Breast epithelium (tissue), 4 donors: Measurements from ENCODE around the gene PRMT2. TPM values are rescaled to one million over a fixed set of nuclear protein-coding genes. Genes with fewer than 3 reads are reported as not detected.

ENCODE experiments used
- DNase-seq, 2 donors: peaks; one replicate each; pipeline ENCODE4 v3.0.0-alpha.2; 2019; ENCODE audit warnings: low spot score in 2 of 2
- H3K27ac ChIP-seq, 2 donors: fragments of 200-600 bp; sonication (generic) in 1 of 2; one replicate each; pipeline ENCODE4 v1.5.1; 2016 to 2019; ENCODE audit warnings: mild to moderate bottlenecking in 1 of 2
- H3K27me3 ChIP-seq, 2 donors: fragments of 200-600 bp; sonication (generic) in 1 of 2; one replicate each; pipeline versions ENCODE4 v1.5.1 to v1.6.0; 2017 to 2019; ENCODE audit warnings: control low read depth in 1 of 2, mild to moderate bottlenecking in 1 of 2
- H3K36me3 ChIP-seq: fragments of 200-600 bp; one replicate; pipeline ENCODE4 v1.5.1; 2019
- H3K4me1 ChIP-seq, 2 donors: fragments of 200-600 bp; sonication (generic); one replicate each; pipeline ENCODE4 v1.5.1; 2016 to 2019; ENCODE audit warnings: control low read depth in 1 of 2
- H3K4me3 ChIP-seq, 3 donors: fragments of 200-600 bp; sonication (generic); 1 replicate in 2 of 3; 2 replicates in 1 of 3; pipeline ENCODE4 v1.5.1; 2016 to 2019; ENCODE audit warnings: mild to moderate bottlenecking in 3 of 3, moderate library complexity in 2 of 3
- H3K9me3 ChIP-seq, 2 donors: fragments of 200-600 bp; sonication (generic) in 1 of 2; one replicate each; pipeline ENCODE4 v1.5.1; 2016 to 2019; ENCODE audit warnings: control low read depth in 1 of 2
- POLR2A ChIP-seq: fragments of 450-650 bp; IDR thresholded peaks from one replicate; pipeline ENCODE4 v1.6.1; 2016; ENCODE audit warnings: antibody characterized with exemption, mild to moderate bottlenecking, moderate library complexity
- POLR2AphosphoS5 ChIP-seq, 3 donors: sonication (generic); formaldehyde crosslinking; IDR thresholded peaks; one replicate each; pipeline ENCODE4 v1.6.1; 2017; ENCODE audit warnings: antibody characterized with exemption in 3 of 3
- intact Hi-C: fragments of 100-400 bp; cut with DNase I; formaldehyde crosslinking; loops from one replicate; pipeline ENCODE4 v1.15.1; 2023; ENCODE audit warnings: low total_unique reads
- total RNA-seq, 3 donors: library from RNA; depleted of rRNA; stranded (reverse); fragments of >200 nt; gene quantifications; one replicate each; pipeline ENCODE4 v1.1.0, GENCODE V29; 2016
- TF ChIP-seq, protein P1 (sequence below), 3 donors: fragments of 450-650 bp; IDR thresholded peaks; one replicate each; pipeline ENCODE4 v1.5.1; 2016 to 2017; ENCODE audit warnings: antibody characterized with exemption in 3 of 3, mild to moderate bottlenecking in 3 of 3, moderate library complexity in 3 of 3

PRMT2 gene
- total RNA-seq, 3 donors from 2014 or later: 92.1 to 145 (median 130) TPM

- TF ChIP-seq POLR2A (no peak), POLR2AphosphoS5 (IDR thresholded peaks at IDR 0.05) (no peak)
- TF ChIP-seq, protein P1, sequence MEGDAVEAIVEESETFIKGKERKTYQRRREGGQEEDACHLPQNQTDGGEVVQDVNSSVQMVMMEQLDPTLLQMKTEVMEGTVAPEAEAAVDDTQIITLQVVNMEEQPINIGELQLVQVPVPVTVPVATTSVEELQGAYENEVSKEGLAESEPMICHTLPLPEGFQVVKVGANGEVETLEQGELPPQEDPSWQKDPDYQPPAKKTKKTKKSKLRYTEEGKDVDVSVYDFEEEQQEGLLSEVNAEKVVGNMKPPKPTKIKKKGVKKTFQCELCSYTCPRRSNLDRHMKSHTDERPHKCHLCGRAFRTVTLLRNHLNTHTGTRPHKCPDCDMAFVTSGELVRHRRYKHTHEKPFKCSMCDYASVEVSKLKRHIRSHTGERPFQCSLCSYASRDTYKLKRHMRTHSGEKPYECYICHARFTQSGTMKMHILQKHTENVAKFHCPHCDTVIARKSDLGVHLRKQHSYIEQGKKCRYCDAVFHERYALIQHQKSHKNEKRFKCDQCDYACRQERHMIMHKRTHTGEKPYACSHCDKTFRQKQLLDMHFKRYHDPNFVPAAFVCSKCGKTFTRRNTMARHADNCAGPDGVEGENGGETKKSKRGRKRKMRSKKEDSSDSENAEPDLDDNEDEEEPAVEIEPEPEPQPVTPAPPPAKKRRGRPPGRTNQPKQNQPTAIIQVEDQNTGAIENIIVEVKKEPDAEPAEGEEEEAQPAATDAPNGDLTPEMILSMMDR (IDR thresholded peaks at IDR 0.05): no peak
- Histone ChIP-seq H3K27me3 (no peaks in the 10 kb centered on the region), H3K4me1 (peaks cover 0 to 9% of the 10 kb centered on the region in 2 donors), H3K9me3 (no peaks in the 10 kb centered on the region), H3K36me3 (no peaks in the 10 kb centered on the region), H3K4me3 (peak overlapping the region; percentile 86 to 89 (median 88)), H3K27ac (peak overlapping the region; percentile 97 to 99)
- DNase-seq: no peak
- intact Hi-C loops: no loop called here
These were observed 673 bp downstream of the PRMT2 start for GRCh38 chr21:46636181-46636512.

DNA sequence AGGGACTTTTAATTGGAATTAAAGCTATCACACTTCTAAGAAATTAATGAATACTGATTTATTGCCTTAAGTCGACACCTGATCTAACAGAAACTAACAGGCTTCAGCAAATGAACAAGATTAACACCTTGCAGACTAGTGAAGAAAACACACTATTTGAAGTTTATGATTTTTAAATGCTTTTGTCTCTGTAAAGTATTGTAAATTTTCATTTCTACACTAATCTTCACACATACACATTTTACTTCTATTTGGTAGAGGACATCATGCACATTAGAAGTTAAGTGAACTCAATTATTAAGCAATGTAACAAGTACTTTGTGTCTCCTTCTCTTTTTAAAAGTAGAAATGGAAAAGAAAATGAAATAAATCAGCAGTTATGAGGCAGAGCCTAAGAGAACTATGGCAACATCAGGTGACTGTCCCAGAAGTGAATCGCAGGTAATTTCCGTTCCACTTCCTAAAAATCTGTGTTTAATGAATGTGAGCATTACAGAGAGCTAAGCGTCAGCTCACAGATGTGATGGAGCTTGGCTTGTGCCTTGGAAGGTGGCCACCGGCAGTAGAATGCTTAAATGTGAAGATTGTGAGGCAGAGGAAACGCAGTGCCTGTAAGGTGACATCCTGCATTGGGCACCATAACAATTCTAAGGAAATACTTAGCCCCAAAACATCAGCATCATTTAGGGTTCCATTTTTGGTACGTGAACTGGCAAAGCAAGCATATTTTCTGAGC is 1.2 kb downstream of the PRMT2 start:
- Histone ChIP-seq H3K27ac (peak overlapping the region in 1 of 2 donors; percentile 99), H3K36me3 (no peaks in the 10 kb centered on the region), H3K4me1 (peaks cover 0 to 9% of the 10 kb centered on the region in 2 donors), H3K4me3 (peak overlapping the region in 2 of 3 donors; percentile 86 to 88), H3K9me3 (no peaks in the 10 kb centered on the region), H3K27me3 (no peaks in the 10 kb centered on the region)
- no peak for TF ChIP-seq POLR2A
- TF ChIP-seq, protein P1 (IDR thresholded peaks at IDR 0.05): no peak
- no peak for TF ChIP-seq POLR2AphosphoS5 (IDR thresholded peaks at IDR 0.05)
- intact Hi-C loops: no loop called here
- no peak for DNase-seq

- Histone ChIP-seq H3K27me3 (no peaks in the 10 kb centered on the region), H3K4me3 (peak overlapping the region in 2 of 3 donors; percentile 2 to 26), H3K4me1 (peaks cover 0 to 9% of the 10 kb centered on the region in 2 donors), H3K9me3 (no peaks in the 10 kb centered on the region), H3K36me3 (no peaks in the 10 kb centered on the region), H3K27ac (peak overlapping the region in 1 of 2 donors; percentile 15)
- TF ChIP-seq POLR2AphosphoS5 (IDR thresholded peaks at IDR 0.05) (no peak), POLR2A (no peak)
- TF ChIP-seq, protein P1 (IDR thresholded peaks at IDR 0.05): no peak
- intact Hi-C loops: no loop called here
- DNase-seq: no peak
These were observed 2.7 kb downstream of the PRMT2 start for GRCh38 chr21:46637952-46638746.

- Histone ChIP-seq H3K9me3 (no peaks in the 10 kb centered on the region), H3K4me1 (peaks cover 0 to 9% of the 10 kb centered on the region in 2 donors), H3K27me3 (no peaks in the 10 kb centered on the region), H3K27ac (no peak overlapping the region), H3K4me3 (no peak overlapping the region), H3K36me3 (no peaks in the 10 kb centered on the region)
- DNase-seq: no peak
- TF ChIP-seq POLR2A (no peak), POLR2AphosphoS5 (IDR thresholded peaks at IDR 0.05) (no peak)
- TF ChIP-seq, protein P1 (IDR thresholded peaks at IDR 0.05): peak; percentile 21 to 51 (median 33)
- intact Hi-C loops: no loop called here
These were observed 4.3 kb downstream of the PRMT2 start for GRCh38 chr21:46639489-46640386.
